Ureter (tissue), 1 donor: Measurements from ENCODE around the gene BTBD9. TPM values are rescaled to one million over a fixed set of nuclear protein-coding genes. Genes with fewer than 3 reads are reported as not detected.
"Not testable (repeated sequence)": the region's sequence is repeated elsewhere in the genome, so short reads cannot be mapped to it uniquely, and the experiment has no call there.

Experiments
- DNase-seq: peaks from one replicate; pipeline ENCODE4 v3.0.0-alpha.2; 2020; ENCODE audit warnings: low spot score
- total RNA-seq: library from RNA; stranded (reverse); gene quantifications from one replicate; pipeline ENCODE4 v1.2.4, GENCODE V29; 2023
- donor health status: DM: yes; HTN: yes; CAD: no.

Gene BTBD9
- total RNA-seq, 1 donor from 2014 or later: 42.5 TPM

GRCh38 chr6:38349221-38349620 lies 290.5 kb downstream of the BTBD9 start:
- no peak for DNase-seq

DNA sequence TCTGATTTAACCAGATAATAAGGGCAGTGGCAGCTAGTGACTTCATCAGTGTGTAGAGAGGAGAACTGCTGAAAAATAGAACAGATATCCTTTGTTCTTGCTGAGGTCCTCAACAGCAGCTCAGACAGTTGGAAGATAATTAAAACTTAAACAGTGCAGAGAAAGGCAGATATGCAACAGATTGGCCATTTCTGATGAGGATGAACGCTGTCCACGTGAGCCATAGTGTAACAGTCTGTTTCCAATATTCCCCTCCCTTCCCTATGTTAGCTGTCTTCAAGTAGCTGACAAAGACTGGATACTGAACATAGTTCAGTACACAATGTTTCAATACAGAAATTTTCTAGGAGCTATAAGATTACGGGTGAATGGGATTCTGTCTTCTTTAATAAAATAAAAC lies 291.4 kb downstream of the BTBD9 start:
- DNase-seq: no peak

DNA sequence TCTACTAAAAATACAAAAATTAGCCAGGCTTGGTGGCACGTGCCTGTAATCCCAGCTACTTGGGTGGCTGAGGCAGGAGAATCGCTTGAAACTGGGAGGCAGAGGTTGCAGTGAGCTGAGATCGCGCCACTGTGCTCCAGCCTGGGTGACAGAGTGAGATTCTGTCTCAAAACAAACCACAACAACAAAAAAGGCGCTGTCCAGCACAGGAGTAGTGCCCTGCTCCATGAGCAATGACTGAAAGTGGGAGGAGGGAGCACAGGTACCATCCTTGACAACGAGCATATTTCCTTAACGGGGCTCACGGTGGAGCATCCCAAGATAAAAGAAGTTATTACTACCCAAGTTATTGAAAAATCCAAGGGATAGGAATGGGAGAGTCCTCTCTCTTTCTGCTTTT lies 291.9 kb downstream of the BTBD9 start:
- not testable (repeated sequence) for DNase-seq

- DNase-seq: no peak
Measured at GRCh38 chr6:38346291-38347079, 293.2 kb downstream of the BTBD9 start.

DNA sequence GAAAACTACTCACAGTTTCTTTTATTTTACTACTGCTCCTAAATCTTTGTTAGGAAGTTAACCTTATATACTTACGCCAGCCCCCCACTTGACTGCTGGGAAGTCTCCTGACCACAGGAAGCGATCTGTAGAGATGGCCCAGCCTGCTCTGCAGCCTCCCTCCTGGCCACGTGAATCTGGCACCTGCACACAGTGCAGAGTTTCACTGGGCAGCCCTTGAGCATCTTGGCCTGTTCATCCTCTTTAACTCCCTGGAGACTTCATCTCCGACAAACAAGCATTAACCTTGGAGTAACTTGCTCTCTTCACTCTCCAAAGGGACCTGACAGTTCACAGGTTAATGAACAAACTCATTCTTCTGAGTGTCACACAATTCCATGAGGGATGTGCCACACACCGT lies 294.1 kb downstream of the BTBD9 start:
- DNase-seq: no peak

DNA sequence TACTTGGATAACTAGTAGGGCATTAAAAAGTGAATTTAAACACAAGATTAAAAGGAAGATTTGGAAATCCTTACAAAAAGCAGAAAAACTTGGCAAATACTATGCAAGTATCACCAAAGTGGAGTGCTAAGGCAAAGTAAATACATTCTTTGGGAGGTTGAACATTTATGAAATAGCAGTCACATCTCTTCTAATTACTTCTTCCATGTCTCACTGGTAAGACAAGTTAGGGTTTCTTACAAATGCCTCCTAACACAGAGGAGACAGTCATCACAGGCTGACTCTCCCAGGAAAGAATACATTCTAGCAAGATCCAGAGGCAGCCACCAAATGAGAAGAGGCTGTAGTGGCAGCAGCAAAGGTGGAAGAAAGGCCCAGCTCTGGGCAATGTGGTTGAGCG lies 298.2 kb downstream of the BTBD9 start:
- no peak for DNase-seq

DNA sequence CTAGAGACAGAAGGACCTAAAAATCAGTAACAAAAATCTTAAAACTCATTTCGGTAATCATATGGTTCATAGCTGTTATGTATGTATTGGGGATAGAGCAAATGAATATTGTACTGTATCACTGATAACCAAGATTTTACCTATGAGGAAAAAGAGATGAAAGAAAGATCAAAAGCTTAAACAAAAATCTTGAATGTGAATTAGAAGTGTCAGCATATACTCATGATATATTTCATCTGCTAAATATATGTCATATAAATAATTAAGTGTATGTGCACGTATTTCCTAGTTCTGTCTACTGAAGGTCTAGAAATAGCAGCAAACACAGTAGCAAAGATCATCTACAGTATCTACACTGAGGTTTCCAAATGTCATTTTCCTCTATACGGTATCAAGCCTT lies 299.8 kb downstream of the BTBD9 start:
- DNase-seq: no peak

DNA sequence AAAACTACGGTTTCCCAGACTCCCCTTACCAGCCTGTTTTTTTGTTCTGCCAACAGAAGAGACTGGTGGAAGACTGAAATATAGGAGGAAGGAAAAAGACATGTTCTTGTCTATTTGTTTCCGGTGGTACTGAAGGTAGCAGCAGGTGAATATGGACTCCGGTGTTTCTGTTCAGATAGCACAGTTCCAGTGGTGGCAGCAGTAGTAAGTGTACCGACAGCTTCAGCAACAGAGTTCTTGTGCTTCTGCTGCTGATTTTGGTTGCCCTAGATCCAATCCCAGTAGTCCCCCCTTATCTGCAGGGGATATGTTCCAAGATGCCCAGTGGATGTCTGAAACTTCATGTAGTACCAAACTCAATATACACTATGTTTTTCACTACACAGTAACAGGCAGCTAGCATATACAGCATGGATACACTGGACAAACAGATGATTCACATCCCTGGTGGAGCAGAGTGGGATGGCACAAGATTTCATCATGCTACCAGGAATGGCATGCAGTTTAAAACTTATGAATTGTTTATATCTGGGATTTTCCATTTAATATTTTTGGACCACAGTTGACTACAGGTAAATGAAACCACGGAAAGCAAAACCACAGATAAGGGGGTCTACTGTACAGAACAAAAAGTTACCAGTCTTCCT lies 301.8 kb downstream of the BTBD9 start:
- no peak for DNase-seq

DNA sequence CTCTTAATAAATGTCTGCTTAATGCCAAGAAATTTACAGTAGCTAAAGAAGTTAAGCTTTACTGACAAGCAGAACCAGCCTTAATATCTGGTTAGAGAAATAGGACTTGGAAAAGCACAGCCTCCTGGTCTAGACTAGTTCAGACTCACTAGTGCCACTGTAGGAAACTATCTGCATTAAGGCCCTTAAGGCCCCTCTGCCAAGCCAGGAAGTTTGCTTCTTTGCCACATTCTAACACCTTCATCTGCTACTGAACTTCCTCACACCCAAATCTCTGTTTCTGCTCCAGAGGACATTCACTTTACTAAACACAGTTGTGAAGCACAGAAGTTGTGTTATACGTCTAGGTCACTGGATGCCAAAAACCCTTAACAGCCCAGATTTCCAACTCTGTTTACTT lies 302.8 kb downstream of the BTBD9 start:
- DNase-seq: no peak

GRCh38 chr6:38326837-38327236 lies 312.9 kb downstream of the BTBD9 start:
- DNase-seq: no peak

DNA sequence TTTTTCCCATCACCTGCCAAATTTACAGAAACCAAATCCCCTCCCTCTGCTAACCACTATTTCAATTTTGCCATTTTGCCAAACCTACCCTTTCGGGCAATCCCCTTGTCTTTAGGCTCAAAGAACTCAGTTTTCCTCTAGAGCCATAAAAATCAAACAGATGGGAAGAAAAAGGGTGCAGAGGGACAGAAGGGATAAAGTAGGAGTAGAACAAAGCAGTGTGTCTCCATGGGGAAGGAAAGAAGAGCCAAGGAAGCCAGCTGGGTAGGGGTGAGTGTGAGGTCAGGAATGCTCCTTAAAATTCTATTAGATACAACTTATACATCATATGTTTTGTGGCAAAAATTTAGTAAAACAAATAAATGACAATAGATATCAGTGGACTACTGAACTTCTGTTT lies 316.5 kb downstream of the BTBD9 start:
- DNase-seq: no peak

- no peak for DNase-seq
Measured at GRCh38 chr6:38322138-38322537, 317.6 kb downstream of the BTBD9 start.

GRCh38 chr6:38320843-38321242 lies 318.9 kb downstream of the BTBD9 start:
- DNase-seq: no peak

DNA sequence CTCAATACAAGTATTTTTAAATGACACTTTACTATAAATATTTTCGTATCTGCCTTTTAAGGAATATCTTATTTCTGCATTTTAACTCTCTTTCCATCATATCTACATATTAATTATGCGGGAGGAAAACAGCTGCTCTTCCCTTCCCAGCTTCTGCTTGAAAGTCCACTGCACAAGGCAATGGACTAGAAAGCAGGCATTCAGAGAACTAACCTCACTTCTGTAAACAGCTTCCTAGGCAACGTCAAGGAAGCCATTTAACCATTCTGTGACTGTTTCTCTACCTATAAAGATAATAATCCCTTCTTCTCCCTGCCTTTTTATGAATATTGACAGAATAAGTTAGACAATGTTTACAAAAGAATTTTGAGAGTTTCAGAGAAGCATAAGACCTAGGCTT lies 319.4 kb downstream of the BTBD9 start:
- DNase-seq: no peak

DNA sequence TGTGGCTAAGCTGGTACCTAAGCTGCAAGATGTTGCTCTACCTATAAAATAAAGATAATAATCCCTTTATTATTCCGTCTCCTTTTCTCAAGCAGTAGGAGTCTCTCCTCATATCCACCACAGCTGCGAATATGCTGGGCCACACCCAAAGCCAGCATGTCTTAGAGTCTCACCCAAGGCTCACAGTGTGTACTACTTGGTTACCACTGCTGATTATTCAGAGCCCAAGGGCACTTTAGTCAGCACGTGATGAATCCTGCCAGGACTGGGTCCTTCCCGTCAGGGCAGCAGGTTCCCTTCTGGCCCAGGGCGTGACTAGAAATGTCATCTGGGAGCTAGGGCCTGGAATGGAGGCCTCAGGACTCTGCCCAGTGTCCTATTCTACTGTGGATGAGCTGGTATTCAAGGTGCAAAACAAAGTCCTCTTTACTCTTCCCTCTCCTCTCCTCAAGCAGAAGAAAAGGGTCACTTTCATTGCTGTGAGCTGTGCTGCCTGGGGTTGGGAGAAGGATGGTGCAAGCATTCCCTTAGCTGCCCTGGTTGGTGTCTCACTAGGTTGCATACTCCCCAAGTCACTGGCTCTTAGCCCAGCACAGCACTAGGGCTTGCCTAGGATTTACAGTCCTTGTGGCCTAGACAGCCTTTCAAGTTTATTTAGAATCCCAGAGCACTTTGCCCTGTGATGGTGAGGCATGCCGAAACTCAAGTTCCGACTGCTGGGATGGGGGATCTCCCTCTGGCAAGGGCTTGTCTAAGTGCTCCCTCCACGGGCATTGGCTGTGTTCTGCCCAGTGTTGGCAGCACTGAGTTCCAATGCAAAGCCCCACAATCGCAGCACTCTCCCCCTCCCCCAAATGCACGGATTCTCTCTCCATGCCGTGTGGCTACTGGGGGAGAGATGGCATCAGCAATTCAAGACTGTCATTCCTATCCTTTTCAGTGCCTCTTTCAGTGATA lies 320.2 kb downstream of the BTBD9 start:
- DNase-seq: no peak

- DNase-seq: no peak
Measured at GRCh38 chr6:38316099-38316868, 323.4 kb downstream of the BTBD9 start.

DNA sequence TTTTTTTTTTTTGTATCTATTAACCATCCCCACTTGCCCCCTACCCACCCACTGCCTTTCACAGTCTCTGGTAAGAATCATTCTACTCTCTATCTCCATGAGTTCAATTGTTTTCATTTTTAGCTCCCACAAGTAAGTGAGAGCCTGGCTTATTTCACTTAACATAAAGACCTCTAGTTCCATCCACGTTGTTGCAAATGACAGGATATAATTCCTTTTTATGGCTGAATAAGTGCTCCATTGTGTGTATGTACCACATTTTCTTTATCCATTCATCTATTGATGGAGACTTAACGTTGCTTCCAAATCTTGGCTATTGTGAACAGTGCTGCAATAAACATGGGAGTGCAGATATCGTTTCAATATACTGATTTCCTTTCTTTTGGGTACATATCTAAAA lies 328.5 kb downstream of the BTBD9 start:
- DNase-seq: no peak

DNA sequence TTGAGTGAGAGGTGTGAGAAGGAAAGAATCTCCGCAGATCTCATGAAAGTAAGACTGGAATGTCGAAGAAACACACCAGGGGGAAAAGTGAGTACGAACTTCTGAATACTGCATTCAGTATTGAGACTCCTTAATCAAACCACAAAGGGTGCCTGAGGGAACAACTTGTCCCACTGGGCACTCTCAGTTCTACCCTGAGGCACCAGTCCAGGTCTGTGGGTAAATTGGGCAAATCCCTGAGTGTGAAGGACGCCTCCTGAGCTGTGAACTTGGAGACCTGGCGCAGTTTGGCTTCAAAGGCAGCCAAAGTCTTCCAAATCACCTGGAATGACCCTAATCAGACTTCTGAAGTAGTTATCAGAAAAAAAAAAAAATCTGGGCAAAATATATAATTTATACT lies 329.7 kb downstream of the BTBD9 start:
- no peak for DNase-seq

DNA sequence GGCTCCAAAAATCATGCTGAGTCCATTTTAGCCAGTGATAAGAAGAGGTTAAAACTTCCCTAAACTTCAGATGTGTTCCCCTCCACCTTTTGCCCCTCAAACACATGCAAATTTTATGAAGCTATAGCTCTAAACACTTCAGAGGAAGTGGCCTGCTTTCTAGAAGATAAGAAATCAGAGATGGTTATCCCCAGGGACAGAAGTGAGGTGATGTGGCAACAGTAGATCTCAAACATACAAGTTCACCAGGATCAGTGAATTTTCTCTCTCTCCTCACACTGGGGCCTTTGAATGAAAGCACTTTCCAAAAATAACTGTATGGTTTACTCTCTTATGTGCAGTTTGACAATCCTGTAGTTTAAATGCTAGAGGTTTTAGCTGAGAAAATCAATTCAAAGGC lies 332.0 kb downstream of the BTBD9 start:
- DNase-seq: no peak

GRCh38 chr6:38306931-38307330 lies 332.8 kb downstream of the BTBD9 start:
- no peak for DNase-seq

GRCh38 chr6:38305995-38306681 lies 333.6 kb downstream of the BTBD9 start:
- no peak for DNase-seq
